ENCODE data around the gene DGCR8. TPM values are rescaled to one million over a fixed set of nuclear protein-coding genes. Genes with fewer than 3 reads are reported as not detected.

Gene DGCR8
- total RNA-seq, 1 donor from 2014 or later = 30.5 TPM

- no peak for FAIRE-seq
- H3K27me3 ChIP-seq (ENCODE audit: control insufficient read depth, insufficient read depth, low read length) = no peaks in the 10 kb centered on the region
- TF ChIP-seq, protein P1, sequence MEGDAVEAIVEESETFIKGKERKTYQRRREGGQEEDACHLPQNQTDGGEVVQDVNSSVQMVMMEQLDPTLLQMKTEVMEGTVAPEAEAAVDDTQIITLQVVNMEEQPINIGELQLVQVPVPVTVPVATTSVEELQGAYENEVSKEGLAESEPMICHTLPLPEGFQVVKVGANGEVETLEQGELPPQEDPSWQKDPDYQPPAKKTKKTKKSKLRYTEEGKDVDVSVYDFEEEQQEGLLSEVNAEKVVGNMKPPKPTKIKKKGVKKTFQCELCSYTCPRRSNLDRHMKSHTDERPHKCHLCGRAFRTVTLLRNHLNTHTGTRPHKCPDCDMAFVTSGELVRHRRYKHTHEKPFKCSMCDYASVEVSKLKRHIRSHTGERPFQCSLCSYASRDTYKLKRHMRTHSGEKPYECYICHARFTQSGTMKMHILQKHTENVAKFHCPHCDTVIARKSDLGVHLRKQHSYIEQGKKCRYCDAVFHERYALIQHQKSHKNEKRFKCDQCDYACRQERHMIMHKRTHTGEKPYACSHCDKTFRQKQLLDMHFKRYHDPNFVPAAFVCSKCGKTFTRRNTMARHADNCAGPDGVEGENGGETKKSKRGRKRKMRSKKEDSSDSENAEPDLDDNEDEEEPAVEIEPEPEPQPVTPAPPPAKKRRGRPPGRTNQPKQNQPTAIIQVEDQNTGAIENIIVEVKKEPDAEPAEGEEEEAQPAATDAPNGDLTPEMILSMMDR (IDR thresholded peaks at IDR 0.05; ENCODE audit: insufficient read depth, low read length, severe bottlenecking) = peak; percentile 49
- H3K36me3 ChIP-seq (ENCODE audit: control insufficient read depth, insufficient read depth, low read length) = peaks cover 16% of the 10 kb centered on the region
- no peak overlapping the region for H3K4me3 ChIP-seq (ENCODE audit: low read depth, low read length)
- DNase-seq (ENCODE audit: low read depth) = peak; percentile 20
Observed at GRCh38 chr22:20128902-20129746, 49.1 kb downstream of the DGCR8 start.

DNA sequence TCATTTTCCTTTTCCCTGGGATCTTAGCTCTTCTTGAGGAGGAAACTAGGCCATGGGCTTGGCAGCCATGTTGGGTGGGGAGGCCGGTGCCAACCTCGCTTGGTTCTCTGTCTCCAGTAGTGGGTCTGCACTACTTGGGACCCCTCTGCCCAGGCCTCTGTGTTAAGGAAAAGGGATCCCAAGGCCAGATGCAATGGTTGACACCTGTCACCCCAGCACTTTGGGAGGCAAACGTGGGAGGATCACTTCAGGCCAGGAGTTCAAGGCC is 49.6 kb downstream of the DGCR8 start:
- TF ChIP-seq, protein P1 (IDR thresholded peaks at IDR 0.05; ENCODE audit: insufficient read depth, low read length, severe bottlenecking) = no peak
- FAIRE-seq (no peak), DNase-seq (ENCODE audit: low read depth) (no peak)
- Histone ChIP-seq H3K36me3 (ENCODE audit: control insufficient read depth, insufficient read depth, low read length) (peaks cover 13% of the 10 kb centered on the region), H3K27me3 (ENCODE audit: control insufficient read depth, insufficient read depth, low read length) (no peaks in the 10 kb centered on the region), H3K4me3 (ENCODE audit: low read depth, low read length) (no peak overlapping the region)

- DNase-seq (ENCODE audit: low read depth) (peak; percentile 15), FAIRE-seq (no peak)
- Histone ChIP-seq H3K4me3 (ENCODE audit: low read depth, low read length) (no peak overlapping the region), H3K27me3 (ENCODE audit: control insufficient read depth, insufficient read depth, low read length) (no peaks in the 10 kb centered on the region), H3K36me3 (ENCODE audit: control insufficient read depth, insufficient read depth, low read length) (peaks cover 10% of the 10 kb centered on the region)
- TF ChIP-seq, protein P1 (IDR thresholded peaks at IDR 0.05; ENCODE audit: insufficient read depth, low read length, severe bottlenecking) = peak; percentile 58
Observed at GRCh38 chr22:20130319-20130718, 50.3 kb downstream of the DGCR8 start.

GRCh38 chr22:20130731-20131596 is 50.9 kb downstream of the DGCR8 start:
- FAIRE-seq (no peak), DNase-seq (ENCODE audit: low read depth) (peak; percentile 33)
- TF ChIP-seq, protein P1 (IDR thresholded peaks at IDR 0.05; ENCODE audit: insufficient read depth, low read length, severe bottlenecking) = no peak
- peak overlapping the region; percentile 75 for H3K4me3 ChIP-seq (ENCODE audit: low read depth, low read length)
- peaks cover 5% of the 10 kb centered on the region for H3K36me3 ChIP-seq (ENCODE audit: control insufficient read depth, insufficient read depth, low read length)
- H3K27me3 ChIP-seq (ENCODE audit: control insufficient read depth, insufficient read depth, low read length) = no peaks in the 10 kb centered on the region

DNA sequence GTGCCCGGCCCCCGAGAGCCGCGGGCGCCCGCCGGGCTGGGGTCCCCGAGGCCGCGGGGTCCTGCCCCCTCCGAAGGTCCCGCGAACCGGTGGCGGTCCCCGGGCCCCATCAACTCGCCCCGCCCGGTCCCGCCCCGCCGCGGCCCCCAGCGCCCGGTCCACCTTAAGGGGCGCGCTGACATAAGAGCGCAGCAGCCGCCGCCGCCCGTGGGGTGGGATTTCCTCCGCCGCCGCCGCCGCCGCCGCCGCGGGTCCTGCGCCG is 51.5 kb downstream of the DGCR8 start, which contains the start of gene ZDHHC8:
ZDHHC8 (plus strand) TSS at position 208 of the 262 bp plus-strand sequence. CDS start 144 bp downstream, outside the sequence.
- H3K4me3 ChIP-seq (ENCODE audit: low read depth, low read length) = peak within 1 kb of the TSS; percentile 75
- H3K27me3 ChIP-seq (ENCODE audit: control insufficient read depth, insufficient read depth, low read length) = no peaks in the 10 kb centered on the region
- TF ChIP-seq, protein P1 (IDR thresholded peaks at IDR 0.05; ENCODE audit: insufficient read depth, low read length, severe bottlenecking) = no peak
- FAIRE-seq (no peak), DNase-seq (ENCODE audit: low read depth) (no peak)
- peaks cover 4% of the 10 kb centered on the region for H3K36me3 ChIP-seq (ENCODE audit: control insufficient read depth, insufficient read depth, low read length)
